Measurements from ENCODE around the gene ARHGEF17.

Gene ARHGEF17

GRCh38 chr11:73291196-73291595 lies 16.9 kb upstream of the ARHGEF17 start:
- TF ChIP-seq ZFP3 (CRISPR knock-in tag; IDR thresholded peaks at IDR 0.05) (no peak), ZNF8 (CRISPR knock-in tag; IDR thresholded peaks at IDR 0.05) (no peak), ESRRG (CRISPR knock-in tag; IDR thresholded peaks at IDR 0.05) (no peak), ZC3H10 (CRISPR knock-in tag; IDR thresholded peaks at IDR 0.05) (no peak), OSR1 (CRISPR knock-in tag; IDR thresholded peaks at IDR 0.05) (no peak), ISL1 (CRISPR knock-in tag; IDR thresholded peaks at IDR 0.05) (no peak), ZNF70 (CRISPR knock-in tag; IDR thresholded peaks at IDR 0.05) (no peak), SNAI2 (CRISPR knock-in tag; IDR thresholded peaks at IDR 0.05) (no peak), POU6F1 (CRISPR knock-in tag; IDR thresholded peaks at IDR 0.05; ENCODE audit: borderline replicate concordance, low read depth) (no peak), RARB (CRISPR knock-in tag; IDR thresholded peaks at IDR 0.05) (no peak), ARNTL (CRISPR knock-in tag; IDR thresholded peaks at IDR 0.05; ENCODE audit: borderline replicate concordance, low read depth) (no peak), TSHZ2 (CRISPR knock-in tag; IDR thresholded peaks at IDR 0.05) (no peak), ZNF565 (CRISPR knock-in tag; conservative IDR thresholded peaks at IDR 0.05; ENCODE audit: low read depth) (no peak), CSRNP3 (CRISPR knock-in tag; IDR thresholded peaks at IDR 0.05) (no peak), CREB5 (CRISPR knock-in tag; IDR thresholded peaks at IDR 0.05; ENCODE audit: low read depth) (no peak), CSDC2 (CRISPR knock-in tag; IDR thresholded peaks at IDR 0.05) (no peak), ZFP30 (CRISPR knock-in tag; IDR thresholded peaks at IDR 0.05) (no peak), TOX (CRISPR knock-in tag; IDR thresholded peaks at IDR 0.05; ENCODE audit: borderline replicate concordance) (no peak), BACH2 (CRISPR knock-in tag; IDR thresholded peaks at IDR 0.05; ENCODE audit: borderline replicate concordance) (no peak)
- ATAC-seq: no peak

GRCh38 chr11:73291781-73292524 lies 16.1 kb upstream of the ARHGEF17 start:
- no peak for ATAC-seq
- TF ChIP-seq CSDC2 (CRISPR knock-in tag; IDR thresholded peaks at IDR 0.05): no peak
- TF ChIP-seq POU6F1 (CRISPR knock-in tag; IDR thresholded peaks at IDR 0.05; ENCODE audit: borderline replicate concordance, low read depth): no peak
- no peak for TF ChIP-seq ZFP30 (CRISPR knock-in tag; IDR thresholded peaks at IDR 0.05)
- TF ChIP-seq TSHZ2 (CRISPR knock-in tag; IDR thresholded peaks at IDR 0.05): no peak
- no peak for TF ChIP-seq ZFP3 (CRISPR knock-in tag; IDR thresholded peaks at IDR 0.05)
- no peak for TF ChIP-seq ESRRG (CRISPR knock-in tag; IDR thresholded peaks at IDR 0.05)
- TF ChIP-seq TOX (CRISPR knock-in tag; IDR thresholded peaks at IDR 0.05; ENCODE audit: borderline replicate concordance): no peak

Data from SK-N-SH treated with all-trans-retinoic acid at 6 μM for 48 hours (cell line).